Naive B cell (primary cell): ENCODE data around the gene SUPT3H. TPM values are rescaled to one million over a fixed set of nuclear protein-coding genes. Genes with fewer than 3 reads are reported as not detected.

Experiments
- polyA plus RNA-seq, 6 donors: library from polyadenylated mRNA; unstranded; fragments of 300-500 nt; fragmentation: Illumina TruSeq; gene quantifications; one replicate each; pipeline ENCODE4 v1.2.3, GENCODE V29; 2021; ENCODE audit warnings: low read depth in 6 of 6

Gene SUPT3H
- polyA plus RNA-seq, 6 donors from 2014 or later, result 3.7 to 8.6 (median 6.7) TPM

Other genes starting within 250 kb of the SUPT3H start
- gene RUNX2, start 49.6 kb downstream of the SUPT3H start, polyA plus RNA-seq, result under 1 TPM in 3 of 6 donors, not detected in 3; 0.08 to 0.37 (median 0.16) TPM